Activated CD4-positive, CD25-positive, alpha-beta regulatory T cell (primary cell): ENCODE results near the gene ISCU.
"Not testable (repeated sequence)": the region's sequence is repeated elsewhere in the genome, so short reads cannot be mapped to it uniquely, and the experiment has no call there.

ENCODE experiments used
- DNase-seq, 4 experiments: peaks; one replicate each; lab custom pipeline; 2025; lab: John Stamatoyannopoulos, UW

Gene ISCU

GRCh38 chr12:108589028-108589839 is 26.8 kb downstream of the ISCU start:
- no peak for DNase-seq

- no peak for DNase-seq
Observed at GRCh38 chr12:108589840-108590229, 27.4 kb downstream of the ISCU start.

- DNase-seq: not testable (repeated sequence)
Observed at GRCh38 chr12:108590463-108590862, 28.1 kb downstream of the ISCU start.

- no peak for DNase-seq
Observed at GRCh38 chr12:108591267-108591980, 29.0 kb downstream of the ISCU start.

DNA sequence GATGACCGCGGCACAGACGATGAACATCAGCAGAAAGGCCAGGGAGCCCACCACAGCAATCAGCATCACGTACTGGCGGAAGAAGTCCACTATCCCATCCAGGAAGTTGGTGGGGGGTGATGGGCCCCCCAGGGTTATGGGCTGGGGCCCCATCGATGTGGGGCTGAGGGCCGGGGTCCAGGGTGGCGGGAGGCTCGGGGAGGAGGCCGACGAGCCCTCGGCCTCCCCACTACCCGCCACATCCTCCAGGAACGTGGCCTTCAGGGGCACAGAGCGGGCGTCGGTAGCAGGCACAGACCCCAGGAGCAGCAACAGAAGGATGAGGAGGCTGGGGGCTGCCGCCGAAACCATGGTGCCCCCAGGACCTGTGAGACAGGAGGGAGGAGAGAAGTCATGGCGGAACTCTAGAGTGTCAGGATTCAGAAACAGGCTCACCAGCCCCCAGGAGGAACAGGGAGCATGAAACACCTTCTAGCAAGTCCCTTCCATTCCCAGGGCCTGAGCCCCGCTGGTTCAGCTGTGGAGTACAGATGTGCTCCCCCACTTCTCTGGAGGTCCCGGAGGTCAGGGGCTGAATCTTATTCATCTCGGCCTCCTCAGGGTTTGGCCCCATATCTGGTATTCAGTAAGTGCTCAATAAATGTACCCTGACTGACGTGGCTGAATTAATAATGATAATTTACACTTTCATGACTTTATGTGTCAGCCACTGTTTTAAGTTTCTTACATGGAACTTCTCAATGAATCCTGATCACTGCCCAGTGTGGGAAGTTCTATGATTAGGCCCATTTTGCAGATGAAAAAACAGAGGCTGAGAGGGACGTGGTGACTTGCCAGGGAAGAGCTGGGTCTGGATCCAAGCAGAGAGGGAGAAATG is 29.9 kb downstream of the ISCU start:
- DNase-seq: no peak

GRCh38 chr12:108594323-108594903 is 32.0 kb downstream of the ISCU start:
- DNase-seq: no peak

GRCh38 chr12:108594960-108595710 is 32.7 kb downstream of the ISCU start:
- DNase-seq: no peak

- no peak for DNase-seq
Observed at GRCh38 chr12:108595711-108596647, 33.6 kb downstream of the ISCU start.

- DNase-seq: no peak
Observed at GRCh38 chr12:108596854-108597558, 34.6 kb downstream of the ISCU start.

GRCh38 chr12:108597559-108598471 is 35.4 kb downstream of the ISCU start, which contains the start of gene TMEM119:
TMEM119 (minus strand) TSS chr12:108598084; CDS start chr12:108592383, 5,701 bp downstream.
- no peak for DNase-seq

GRCh38 chr12:108598553-108599250 is 36.3 kb downstream of the ISCU start:
- no peak for DNase-seq

DNA sequence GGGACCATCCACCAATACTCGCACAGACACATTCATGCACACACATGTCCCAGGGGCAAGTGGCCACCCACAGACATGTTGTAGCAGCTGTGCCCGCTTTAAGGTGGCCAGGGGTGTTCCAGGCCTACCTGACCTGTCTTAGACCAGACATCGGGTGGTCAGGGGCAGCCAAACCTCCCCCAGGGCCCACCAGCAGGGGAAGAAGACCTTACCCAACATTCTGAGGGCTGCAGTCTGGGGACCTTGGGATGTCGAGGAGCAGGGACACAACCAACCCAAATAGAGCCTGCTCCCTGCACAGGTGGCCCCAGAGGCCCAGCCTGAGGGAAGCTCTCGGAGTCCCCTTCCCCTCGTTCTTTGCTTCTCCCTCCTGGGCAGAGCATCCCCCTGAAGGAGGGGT is 37.1 kb downstream of the ISCU start:
- DNase-seq: no peak

DNA sequence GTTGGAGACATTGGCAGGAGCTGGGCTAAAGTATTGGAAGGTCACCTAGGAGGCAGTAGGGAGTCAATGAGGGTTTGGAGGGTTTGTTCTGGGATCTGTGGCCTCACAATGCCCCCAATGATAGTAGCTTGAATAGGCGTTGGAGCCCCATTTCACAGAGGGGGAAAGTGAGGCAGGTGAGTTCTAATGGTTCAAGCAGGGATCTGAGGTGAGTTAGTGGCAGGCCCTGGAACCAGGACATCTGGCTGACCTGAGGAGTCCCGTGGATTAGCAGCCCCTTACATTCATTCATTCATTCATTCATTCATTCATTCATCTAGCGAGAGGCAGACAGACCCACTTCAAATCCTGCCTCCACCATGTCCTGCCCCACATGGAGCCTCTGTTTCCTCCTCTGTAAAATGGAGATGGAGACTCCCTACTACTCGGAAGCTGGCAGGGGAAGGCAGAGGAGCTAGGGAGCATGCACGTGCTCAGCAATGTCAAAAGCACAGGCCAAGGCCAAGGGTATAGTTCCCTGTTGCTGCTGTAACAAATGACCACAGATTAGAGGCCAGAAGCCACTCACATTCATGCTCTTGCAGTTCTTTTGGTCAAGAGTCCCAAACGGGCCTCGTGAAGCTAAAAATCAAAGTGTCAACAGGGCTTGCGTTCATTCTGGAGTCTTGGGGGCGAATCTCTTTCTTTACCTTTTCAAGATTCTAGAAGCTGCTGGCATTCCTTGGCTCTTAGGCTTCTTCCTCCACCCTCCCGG is 37.7 kb downstream of the ISCU start:
- DNase-seq: no peak

- DNase-seq: no peak
Observed at GRCh38 chr12:108600702-108601007, 38.3 kb downstream of the ISCU start.

- DNase-seq: no peak
Observed at GRCh38 chr12:108602209-108602705, 39.9 kb downstream of the ISCU start.

DNA sequence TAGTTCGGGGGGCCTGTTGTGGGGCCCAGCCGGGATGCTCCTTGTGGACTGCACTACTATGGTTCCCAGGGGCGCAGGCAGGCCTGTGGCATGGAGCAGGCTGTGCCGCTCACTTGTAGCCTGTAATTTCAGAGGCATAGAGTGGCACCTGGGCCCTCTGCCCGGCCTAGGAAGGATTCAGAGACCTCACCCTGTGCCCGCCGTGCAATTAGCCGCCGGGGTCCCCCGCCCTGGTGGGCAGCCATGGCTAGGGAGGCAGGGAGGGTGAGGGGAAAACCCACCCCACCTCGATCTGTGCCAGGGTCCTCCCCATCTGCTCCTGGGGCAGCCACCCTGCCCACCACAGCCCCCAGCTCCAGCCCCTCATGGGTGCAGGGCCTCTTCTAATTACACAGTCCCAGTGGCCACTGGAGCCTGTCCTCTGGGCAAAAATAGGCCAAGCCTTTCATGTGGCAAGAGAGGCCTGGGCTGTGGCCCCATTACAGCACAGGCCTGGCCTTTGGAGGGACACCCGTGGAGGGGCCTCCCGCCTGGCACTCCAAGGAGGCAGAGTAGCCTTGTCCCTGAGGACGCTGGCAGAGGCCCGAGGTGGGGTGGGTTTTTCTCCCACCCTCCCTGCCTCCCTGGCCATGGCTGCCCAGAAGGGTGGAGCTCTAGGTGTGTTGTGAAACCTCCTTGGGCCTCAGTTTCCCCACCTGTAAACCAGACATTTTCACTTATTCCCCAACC is 40.7 kb downstream of the ISCU start:
- no peak for DNase-seq
